Naive B cell (primary cell): ENCODE results near the gene ICAM2. TPM values are rescaled to one million over a fixed set of nuclear protein-coding genes. Genes with fewer than 3 reads are reported as not detected.
A peak's percentile ranks its signal among the peaks of the same experiment; 100 is the strongest.
"Not testable (repeated sequence)": the region's sequence is repeated elsewhere in the genome, so short reads cannot be mapped to it uniquely, and the experiment has no call there.

ENCODE experiments used
- ATAC-seq, 2 donors: fragments of 150-1000 bp; cut with Tn5 transposase; 2 replicates each; pipeline ENCODE4 v1.10.0; 2021; ENCODE audit warnings: low read depth in 2 of 2, mild to moderate bottlenecking in 2 of 2, moderate library complexity in 2 of 2
- DNase-seq: peaks from one replicate; pipeline ENCODE4 v3.0.0; 2022
- H3K27ac Mint-ChIP-seq, 6 donors: one replicate each; pipeline ENCODE4 v1.8.0; 2020 to 2022; ENCODE audit warnings: mild to moderate bottlenecking in 6 of 6, mixed read lengths in 6 of 6, moderate library complexity in 5 of 6, inconsistent platforms in 2 of 6
- H3K27me3 Mint-ChIP-seq, 3 donors: one replicate each; pipeline ENCODE4 v1.8.0; 2021 to 2022; ENCODE audit warnings: mixed read lengths in 3 of 3, mild to moderate bottlenecking in 1 of 3
- H3K36me3 Mint-ChIP-seq, 2 donors: one replicate each; pipeline ENCODE4 v1.8.0; 2020 to 2022; ENCODE audit warnings: mixed read lengths in 2 of 2, inconsistent platforms in 1 of 2, mild to moderate bottlenecking in 1 of 2
- H3K4me1 Mint-ChIP-seq, 3 donors: one replicate each; pipeline ENCODE4 v1.8.0; 2020 to 2022; ENCODE audit warnings: mixed read lengths in 3 of 3, inconsistent platforms in 1 of 3, mild to moderate bottlenecking in 1 of 3, moderate library complexity in 1 of 3
- H3K4me3 Mint-ChIP-seq, 8 donors: one replicate each; pipeline ENCODE4 v1.8.0; 2020 to 2022; ENCODE audit warnings: mild to moderate bottlenecking in 8 of 8, mixed read lengths in 8 of 8, moderate library complexity in 8 of 8, inconsistent platforms in 2 of 8
- H3K9me3 Mint-ChIP-seq, 7 donors: one replicate each; pipeline ENCODE4 v1.8.0; 2020 to 2022; ENCODE audit warnings: mixed read lengths in 7 of 7, mild to moderate bottlenecking in 5 of 7, inconsistent platforms in 2 of 7, moderate library complexity in 1 of 7
- polyA plus RNA-seq, 6 donors: library from polyadenylated mRNA; unstranded; fragments of 300-500 nt; fragmentation: Illumina TruSeq; gene quantifications; one replicate each; pipeline ENCODE4 v1.2.3, GENCODE V29; 2021; ENCODE audit warnings: low read depth in 6 of 6

ICAM2 gene
- polyA plus RNA-seq, 6 donors from 2014 or later: 214 to 346 (median 290) TPM

- Mint-ChIP-seq H3K27ac (peak overlapping the region; percentile 65 to 99 (median 92)), H3K36me3 (peaks cover 0 to 5% of the 10 kb centered on the region in 2 donors), H3K4me1 (peaks cover 55 to 90% (median 76%) of the 10 kb centered on the region in 3 donors), H3K27me3 (no peaks in the 10 kb centered on the region), H3K4me3 (peak overlapping the region; percentile 80 to 98 (median 88)), H3K9me3 (peaks cover 0 to 2% (median 0%) of the 10 kb centered on the region in 7 donors)
- ATAC-seq (no peak), DNase-seq (no peak)
These were observed 3.5 kb downstream of the ICAM2 start for GRCh38 chr17:64016974-64017373.

- peak overlapping the region; percentile 80 to 98 (median 88) for H3K4me3 Mint-ChIP-seq
- DNase-seq: no peak
- H3K4me1 Mint-ChIP-seq: peaks cover 56 to 90% (median 78%) of the 10 kb centered on the region in 3 donors
- peak overlapping the region; percentile 65 to 99 (median 92) for H3K27ac Mint-ChIP-seq
- no peak for ATAC-seq
- peaks cover 0 to 5% of the 10 kb centered on the region in 2 donors for H3K36me3 Mint-ChIP-seq
- no peaks in the 10 kb centered on the region for H3K27me3 Mint-ChIP-seq
- peaks cover 0 to 2% (median 0%) of the 10 kb centered on the region in 7 donors for H3K9me3 Mint-ChIP-seq
These were observed 4.1 kb downstream of the ICAM2 start for GRCh38 chr17:64016231-64016784.

- Mint-ChIP-seq H3K4me3 (peak overlapping the region; percentile 47 to 95 (median 76)), H3K36me3 (peaks cover 0 to 5% of the 10 kb centered on the region in 2 donors), H3K9me3 (no peaks in the 10 kb centered on the region), H3K27me3 (no peaks in the 10 kb centered on the region), H3K4me1 (peaks cover 58 to 90% (median 78%) of the 10 kb centered on the region in 3 donors), H3K27ac (peak overlapping the region in 5 of 6 donors; percentile 11 to 99 (median 89))
- no peak for ATAC-seq
- no peak for DNase-seq
These were observed 5.0 kb downstream of the ICAM2 start for GRCh38 chr17:64015447-64015846.

- no peaks in the 10 kb centered on the region for H3K9me3 Mint-ChIP-seq
- peak overlapping the region in 6 of 8 donors; percentile 2 to 61 (median 16) for H3K4me3 Mint-ChIP-seq
- peak overlapping the region in 3 of 6 donors; percentile 30 to 82 (median 42) for H3K27ac Mint-ChIP-seq
- no peaks in the 10 kb centered on the region for H3K27me3 Mint-ChIP-seq
- ATAC-seq (no peak), DNase-seq (no peak)
- H3K4me1 Mint-ChIP-seq: peaks cover 56 to 92% (median 82%) of the 10 kb centered on the region in 3 donors
- peaks cover 0 to 6% of the 10 kb centered on the region in 2 donors for H3K36me3 Mint-ChIP-seq
These were observed 10.6 kb downstream of the ICAM2 start for GRCh38 chr17:64009571-64010402.

GRCh38 chr17:64008830-64009229 lies 11.6 kb downstream of the ICAM2 start:
- Mint-ChIP-seq H3K4me3 (peak overlapping the region in 1 of 8 donors; percentile 34), H3K36me3 (peaks cover 0 to 6% of the 10 kb centered on the region in 2 donors), H3K27ac (no peak overlapping the region), H3K9me3 (no peaks in the 10 kb centered on the region), H3K27me3 (no peaks in the 10 kb centered on the region), H3K4me1 (peaks cover 48 to 86% (median 72%) of the 10 kb centered on the region in 3 donors)
- no peak for ATAC-seq
- DNase-seq: no peak

GRCh38 chr17:64008346-64008745 lies 12.1 kb downstream of the ICAM2 start:
- Mint-ChIP-seq H3K36me3 (peaks cover 0 to 6% of the 10 kb centered on the region in 2 donors), H3K27ac (peak overlapping the region in 2 of 6 donors; percentile 26 to 67), H3K4me1 (peaks cover 44 to 82% (median 70%) of the 10 kb centered on the region in 3 donors), H3K27me3 (no peaks in the 10 kb centered on the region), H3K4me3 (peak overlapping the region in 2 of 8 donors; percentile 34 to 60), H3K9me3 (no peaks in the 10 kb centered on the region)
- ATAC-seq: no peak
- DNase-seq: no peak

- Mint-ChIP-seq H3K9me3 (no peaks in the 10 kb centered on the region), H3K27me3 (no peaks in the 10 kb centered on the region), H3K4me1 (peaks cover 44 to 78% (median 65%) of the 10 kb centered on the region in 3 donors), H3K27ac (peak overlapping the region in 2 of 6 donors; percentile 53 to 67), H3K36me3 (peaks cover 0 to 6% of the 10 kb centered on the region in 2 donors), H3K4me3 (no peak overlapping the region)
- ATAC-seq: no peak
- DNase-seq: no peak
These were observed 12.6 kb downstream of the ICAM2 start for GRCh38 chr17:64007838-64008282.

- H3K4me1 Mint-ChIP-seq: peaks cover 41 to 72% (median 62%) of the 10 kb centered on the region in 3 donors
These were observed 13.2 kb downstream of the ICAM2 start for GRCh38 chr17:64007089-64007837.

GRCh38 chr17:64006361-64007088 lies 13.9 kb downstream of the ICAM2 start:
- Mint-ChIP-seq H3K9me3 (no peaks in the 10 kb centered on the region), H3K36me3 (peaks cover 0 to 6% of the 10 kb centered on the region in 2 donors), H3K4me3 (peak overlapping the region in 1 of 8 donors; percentile 69), H3K4me1 (peaks cover 36 to 65% (median 56%) of the 10 kb centered on the region in 3 donors), H3K27ac (peak overlapping the region in 4 of 6 donors; percentile 42 to 72 (median 52)), H3K27me3 (no peaks in the 10 kb centered on the region)
- DNase-seq (no peak), ATAC-seq (no peak)

More at GRCh38 chr17:64007089-64007837, 13.2 kb downstream of the ICAM2 start:
- Mint-ChIP-seq H3K4me3 (peak overlapping the region in 2 of 8 donors; percentile 16 to 69), H3K27ac (peak overlapping the region in 1 of 6 donors; percentile 36)
- H3K27me3 Mint-ChIP-seq, H3K36me3 Mint-ChIP-seq, ATAC-seq, DNase-seq, H3K9me3 Mint-ChIP-seq: not testable (repeated sequence)

- H3K27ac Mint-ChIP-seq: peak overlapping the region in 4 of 6 donors; percentile 26 to 87 (median 74)
- no peaks in the 10 kb centered on the region for H3K9me3 Mint-ChIP-seq
- DNase-seq: no peak
- peaks cover 34 to 57% (median 48%) of the 10 kb centered on the region in 3 donors for H3K4me1 Mint-ChIP-seq
- H3K27me3 Mint-ChIP-seq: no peaks in the 10 kb centered on the region
- H3K36me3 Mint-ChIP-seq: peaks cover 0 to 6% of the 10 kb centered on the region in 2 donors
- ATAC-seq: no peak
- peak overlapping the region in 2 of 8 donors; percentile 47 to 51 for H3K4me3 Mint-ChIP-seq
These were observed 14.7 kb downstream of the ICAM2 start for GRCh38 chr17:64005734-64006167.

- DNase-seq (no peak), ATAC-seq (no peak)
- Mint-ChIP-seq H3K9me3 (no peaks in the 10 kb centered on the region), H3K4me1 (peaks cover 31 to 53% (median 46%) of the 10 kb centered on the region in 3 donors), H3K4me3 (no peak overlapping the region), H3K27me3 (no peaks in the 10 kb centered on the region), H3K27ac (peak overlapping the region in 5 of 6 donors; percentile 52 to 89 (median 85)), H3K36me3 (peaks cover 0 to 6% of the 10 kb centered on the region in 2 donors)
These were observed 15.3 kb downstream of the ICAM2 start for GRCh38 chr17:64004903-64005733.
